OCI-LY7 (cell line): ENCODE data around the gene NTM. TPM values are rescaled to one million over a fixed set of nuclear protein-coding genes. Genes with fewer than 3 reads are reported as not detected.

Experiments
- BruUV-seq: library from RNA; stranded (reverse); fragments of 400-500 nt; replicated peaks from 2 replicates; lab custom pipeline; 2021; lab: Mats Ljungman, UMichigan
- CTCF ChIA-PET: fragments of 300-600 bp; sonication (Branson Sonifier 250); formaldehyde crosslinking; loops from one replicate; lab custom pipeline; 2022; ENCODE audit warnings: antibody characterized with exemption; ENCODE audit not compliant: unreplicated experiment; lab: Charles Lee
- POLR2A ChIA-PET: fragments of 300-600 bp; sonication (Branson Sonifier 250); formaldehyde crosslinking; loops from one replicate; lab custom pipeline; 2022; ENCODE audit warnings: antibody characterized with exemption; lab: Charles Lee
- DNase-seq: peaks from one replicate; pipeline ENCODE4 v3.0.0-alpha.2; 2015; ENCODE audit warnings: low spot score
- H2AFZ ChIP-seq: fragments of 200-600 bp; sonication (generic), shearing (Covaris generic); 2 replicates; pipeline ENCODE4 v1.6.1; 2014; ENCODE audit warnings: mild to moderate bottlenecking, antibody characterized with exemption, low read length, moderate library complexity
- H3K27ac ChIP-seq: fragments of 200-600 bp; sonication (generic); 2 replicates; pipeline ENCODE4 v1.5.1; 2014; ENCODE audit warnings: mixed run types, low read depth, mild to moderate bottlenecking, moderate library complexity, low read length, inconsistent platforms; ENCODE audit not compliant: poor library complexity, severe bottlenecking
- H3K36me3 ChIP-seq: fragments of 200-600 bp; sonication (generic); 2 replicates; pipeline ENCODE4 v1.6.1; 2014; ENCODE audit warnings: mild to moderate bottlenecking, antibody characterized with exemption, low read length, moderate library complexity, mixed read lengths; ENCODE audit not compliant: insufficient read depth
- H3K4me1 ChIP-seq: fragments of 200-600 bp; sonication (generic); 2 replicates; pipeline ENCODE4 v1.5.1; 2014; ENCODE audit warnings: mild to moderate bottlenecking, low read length; ENCODE audit not compliant: insufficient read depth, poor library complexity, severe bottlenecking
- H3K4me2 ChIP-seq: fragments of 200-600 bp; sonication (generic); 2 replicates; pipeline ENCODE4 v1.6.1; 2014; ENCODE audit warnings: mild to moderate bottlenecking, low read length
- H3K4me3 ChIP-seq: fragments of 200-600 bp; sonication (generic); 2 replicates; pipeline ENCODE4 v1.5.1; 2014; ENCODE audit warnings: mild to moderate bottlenecking, low read depth, low read length; ENCODE audit not compliant: poor library complexity, severe bottlenecking
- H3K79me2 ChIP-seq: fragments of 200-600 bp; sonication (generic); 2 replicates; pipeline ENCODE4 v1.6.1; 2016; ENCODE audit warnings: low read depth, mild to moderate bottlenecking, low read length, moderate library complexity, mixed read lengths; ENCODE audit not compliant: insufficient read depth
- H3K9me2 ChIP-seq: fragments of 200-600 bp; sonication (generic); 2 replicates; pipeline ENCODE4 v1.6.1; 2016; ENCODE audit warnings: mild to moderate bottlenecking, low read length, mixed read lengths; ENCODE audit not compliant: insufficient read depth
- H3K9me3 ChIP-seq: fragments of 200-600 bp; sonication (generic); 2 replicates; pipeline ENCODE4 v1.6.1; 2014; ENCODE audit warnings: mild to moderate bottlenecking, mixed run types, low read length, mixed read lengths
- H4K20me1 ChIP-seq: fragments of 200-600 bp; sonication (generic); 2 replicates; pipeline ENCODE4 v1.6.1; 2014; ENCODE audit warnings: mild to moderate bottlenecking, antibody characterized with exemption, low read length, moderate library complexity, mixed read lengths; ENCODE audit not compliant: insufficient read depth
- CTCF ChIP-seq: fragments of 200-600 bp; sonication (generic); conservative IDR thresholded peaks from 2 replicates; pipeline ENCODE4 v1.5.1; 2014; ENCODE audit warnings: mild to moderate bottlenecking, antibody characterized with exemption, low read length, moderate library complexity, mixed read lengths
- EZH2phosphoT487 ChIP-seq: fragments of 200-600 bp; sonication (generic); IDR thresholded peaks from 2 replicates; pipeline ENCODE4 v1.6.1; 2018; ENCODE audit warnings: low read depth, borderline replicate concordance, mild to moderate bottlenecking, mixed run types, antibody characterized with exemption, low read length, moderate library complexity, mixed read lengths
- intact Hi-C: fragments of 100-400 bp; cut with micrococcal nuclease; formaldehyde crosslinking; loops from one replicate; pipeline ENCODE4 v1.10.0; 2022; ENCODE audit not compliant: unreplicated experiment
- total RNA-seq, 2 experiments: library from RNA; depleted of rRNA in 1 of 2; stranded (reverse); fragments of >200 nt in 1 of 2; shearing (Covaris generic) in 1 of 2; gene quantifications; 2 replicates each; pipeline ENCODE4 v1.2.3, GENCODE V29; 2014 to 2022

Gene NTM
- total RNA-seq, 2 experiments from 2014 or later = not detected

- TF ChIP-seq CTCF = no peak
- no peak for TF ChIP-seq EZH2phosphoT487
- POLR2A ChIA-PET = no interaction called here
- CTCF ChIA-PET = no interaction called here
- intact Hi-C loops = no loop called here
- no peaks in the 10 kb centered on the region for H4K20me1 ChIP-seq
- H3K9me2 ChIP-seq = no peaks in the 10 kb centered on the region
- H2AFZ ChIP-seq = no peak overlapping the region
- no peaks in the 10 kb centered on the region for H3K9me3 ChIP-seq
- no peak overlapping the region for H3K4me2 ChIP-seq
- no peaks in the 10 kb centered on the region for H3K4me1 ChIP-seq
- DNase-seq = no peak
- no peaks in the 10 kb centered on the region for H3K36me3 ChIP-seq
- no peak overlapping the region for H3K4me3 ChIP-seq
- no peak overlapping the region for H3K27ac ChIP-seq
- no TSS peak for BruUV-seq
- no peaks in the 10 kb centered on the region for H3K79me2 ChIP-seq
These were observed 227.5 kb downstream of the NTM start for GRCh38 chr11:131597890-131598289.

- DNase-seq = no peak
- Histone ChIP-seq H3K9me3 (no peaks in the 10 kb centered on the region), H2AFZ (no peak overlapping the region), H3K79me2 (no peaks in the 10 kb centered on the region), H3K4me2 (no peak overlapping the region), H3K4me1 (no peaks in the 10 kb centered on the region), H3K27ac (no peak overlapping the region), H3K4me3 (no peak overlapping the region), H4K20me1 (no peaks in the 10 kb centered on the region), H3K9me2 (no peaks in the 10 kb centered on the region), H3K36me3 (no peaks in the 10 kb centered on the region)
- intact Hi-C loops = no loop called here
- ChIA-PET POLR2A (no interaction called here), CTCF (no interaction called here)
- no TSS peak for BruUV-seq
- no peak for TF ChIP-seq CTCF
- no peak for TF ChIP-seq EZH2phosphoT487
These were observed 227.9 kb downstream of the NTM start for GRCh38 chr11:131598305-131598704.

GRCh38 chr11:131599285-131599684, 228.9 kb downstream of the NTM start:
- no peaks in the 10 kb centered on the region for H3K9me2 ChIP-seq
- H3K9me3 ChIP-seq = no peaks in the 10 kb centered on the region
- no TSS peak for BruUV-seq
- no peak overlapping the region for H2AFZ ChIP-seq
- H3K4me3 ChIP-seq = no peak overlapping the region
- H3K36me3 ChIP-seq = no peaks in the 10 kb centered on the region
- no peaks in the 10 kb centered on the region for H4K20me1 ChIP-seq
- ChIA-PET CTCF (no interaction called here), POLR2A (no interaction called here)
- DNase-seq = no peak
- H3K4me2 ChIP-seq = no peak overlapping the region
- intact Hi-C loops = no loop called here
- H3K79me2 ChIP-seq = no peaks in the 10 kb centered on the region
- no peak overlapping the region for H3K27ac ChIP-seq
- H3K4me1 ChIP-seq = no peaks in the 10 kb centered on the region
- no peak for TF ChIP-seq EZH2phosphoT487
- no peak for TF ChIP-seq CTCF
